H1 (cell line): ENCODE measurements around the gene ZNF530. TPM values are rescaled to one million over a fixed set of nuclear protein-coding genes. Genes with fewer than 3 reads are reported as not detected.
A peak's percentile ranks its signal among the peaks of the same experiment; 100 is the strongest.

ENCODE experiments used
- CTCF ChIA-PET: fragments of 300-600 bp; sonication (Branson Sonifier 250); formaldehyde crosslinking; loops from one replicate; lab custom pipeline; 2021; ENCODE audit not compliant: partially characterized antibody; lab: Charles Lee
- POLR2A ChIA-PET: fragments of 300-600 bp; sonication (Branson Sonifier 250); formaldehyde crosslinking; loops from one replicate; lab custom pipeline; 2021; ENCODE audit warnings: inconsistent platforms; ENCODE audit not compliant: partially characterized antibody; lab: Charles Lee
- DNase-seq, 2 experiments: peaks; one replicate each; pipeline versions ENCODE4 v3.0.0 to v3.0.0-alpha.2; 2010 to 2022; ENCODE audit warnings: low spot score in 2 of 2, low read depth in 1 of 2, mixed read lengths in 1 of 2
- FAIRE-seq: peaks from 2 replicates; lab custom pipeline; 2011; peaks lifted over from hg19 to GRCh38; lab: Jason Lieb, UNC
- H2AFZ ChIP-seq: 2 replicates; pipeline ENCODE4 v1.8.1; 2012; ENCODE audit warnings: low read length, inconsistent platforms
- H2AK5ac ChIP-seq: 2 replicates; pipeline ENCODE4 v1.6.1; 2013; ENCODE audit warnings: low read depth, low read length
- H2BK120ac ChIP-seq: replicated peaks from 2 replicates; pipeline ENCODE3; 2013; ENCODE audit warnings: low read depth, low read length, inconsistent platforms
- H2BK12ac ChIP-seq: 2 replicates; pipeline ENCODE4 v1.6.1; 2013; ENCODE audit warnings: low read depth, low read length
- H2BK15ac ChIP-seq: 2 replicates; pipeline ENCODE4 v1.6.1; 2013; ENCODE audit warnings: low read length
- H2BK20ac ChIP-seq: 2 replicates; pipeline ENCODE4 v1.6.1; 2013; ENCODE audit warnings: low read length
- H2BK5ac ChIP-seq: 2 replicates; pipeline ENCODE4 v1.6.1; 2013; ENCODE audit warnings: low read depth, low read length
- H3K14ac ChIP-seq: 2 replicates; pipeline ENCODE4 v1.6.1; 2013; ENCODE audit warnings: inconsistent platforms; ENCODE audit not compliant: insufficient read length
- H3K18ac ChIP-seq: 2 replicates; pipeline ENCODE4 v1.6.1; 2013; ENCODE audit warnings: low read length; ENCODE audit errors: extremely low read depth
- H3K23ac ChIP-seq: 2 replicates; pipeline ENCODE4 v1.6.1; 2013; ENCODE audit warnings: inconsistent platforms; ENCODE audit not compliant: insufficient read length
- H3K23me2 ChIP-seq: 2 replicates; pipeline ENCODE4 v1.6.1; 2013; ENCODE audit warnings: low read depth, low read length
- H3K27ac ChIP-seq: 2 replicates; pipeline ENCODE4 v1.6.1; 2011; ENCODE audit warnings: low read depth, low read length, inconsistent platforms
- H3K27me3 ChIP-seq, 4 experiments: replicated peaks in 1 of 4; 1 replicate in 1 of 4; 2 replicates in 3 of 4; pipeline versions ENCODE4 v1.6.1 to v1.8.1; 2011 to 2013; ENCODE audit warnings: low read length in 3 of 4, mild to moderate bottlenecking in 3 of 4, inconsistent platforms in 2 of 4, mixed read lengths in 2 of 4, moderate library complexity in 1 of 4; ENCODE audit not compliant: control insufficient read depth in 3 of 4, insufficient read depth in 3 of 4; ENCODE audit errors: extremely low read depth in 1 of 4
- H3K36me3 ChIP-seq, 4 experiments: 2 replicates each; pipeline versions ENCODE4 v1.6.1 to v1.8.1; 2011 to 2013; ENCODE audit warnings: mild to moderate bottlenecking in 4 of 4, low read length in 3 of 4, moderate library complexity in 2 of 4, control low read depth in 1 of 4, inconsistent platforms in 1 of 4; ENCODE audit not compliant: insufficient read depth in 4 of 4, control insufficient read depth in 2 of 4
- H3K4ac ChIP-seq: replicated peaks from 2 replicates; pipeline ENCODE3; 2013; ENCODE audit warnings: low read length, low read depth, mixed read lengths, inconsistent platforms; ENCODE audit not compliant: insufficient read length
- H3K4me1 ChIP-seq, 4 experiments: replicated peaks in 1 of 4; 1 replicate in 1 of 4; 2 replicates in 3 of 4; pipeline versions ENCODE4 v1.6.1 to v1.8.1; 2011 to 2013; ENCODE audit warnings: low read length in 3 of 4, inconsistent platforms in 2 of 4, mixed read lengths in 1 of 4; ENCODE audit not compliant: insufficient read depth in 4 of 4, control insufficient read depth in 3 of 4
- H3K4me2 ChIP-seq, 2 experiments: 2 replicates each; pipeline versions ENCODE4 v1.6.1 to v1.8.1; 2011 to 2013; ENCODE audit warnings: low read depth in 2 of 2, low read length in 2 of 2, control low read depth in 1 of 2, inconsistent platforms in 1 of 2, mild to moderate bottlenecking in 1 of 2; ENCODE audit not compliant: insufficient read depth in 1 of 2
- H3K4me3 ChIP-seq, 4 experiments: fragments of 200-600, 300-600 bp in 1 of 4; sonication (generic), shearing (Covaris generic), sonication (Bioruptor Twin) in 1 of 4; 2 replicates each; pipeline versions ENCODE4 v1.5.1 to v1.8.1; 2011 to 2016; ENCODE audit warnings: low read length in 4 of 4, low read depth in 3 of 4, control low read depth in 2 of 4, inconsistent platforms in 2 of 4, mild to moderate bottlenecking in 2 of 4, mixed read lengths in 1 of 4, moderate library complexity in 1 of 4; ENCODE audit not compliant: insufficient read depth in 2 of 4; ENCODE audit errors: extremely low read depth in 1 of 4
- H3K56ac ChIP-seq: replicated peaks from 2 replicates; pipeline ENCODE3; 2013; ENCODE audit warnings: low read depth, mild to moderate bottlenecking, mixed read lengths, low read length, inconsistent platforms; ENCODE audit not compliant: insufficient read length
- H3K79me1 ChIP-seq: 2 replicates; pipeline ENCODE4 v1.6.1; 2013; ENCODE audit warnings: low read depth, low read length, control low read depth
- H3K79me2 ChIP-seq, 2 experiments: 2 replicates each; pipeline versions ENCODE4 v1.6.1 to v1.8.1; 2012 to 2013; ENCODE audit warnings: low read length in 2 of 2, mild to moderate bottlenecking in 2 of 2, inconsistent platforms in 1 of 2; ENCODE audit not compliant: insufficient read depth in 2 of 2, control insufficient read depth in 1 of 2
- H3K9ac ChIP-seq, 4 experiments: replicated peaks in 1 of 4; 1 replicate in 1 of 4; 2 replicates in 3 of 4; pipeline versions ENCODE4 v1.6.1 to v1.8.1; 2011 to 2013; ENCODE audit warnings: low read depth in 3 of 4, low read length in 3 of 4, control low read depth in 2 of 4, mild to moderate bottlenecking in 2 of 4, moderate library complexity in 2 of 4, inconsistent platforms in 1 of 4; ENCODE audit errors: extremely low read depth in 1 of 4
- H3K9me3 ChIP-seq, 2 experiments: 2 replicates each; pipeline versions ENCODE4 v1.6.1 to v1.8.1; 2012 to 2013; ENCODE audit warnings: mild to moderate bottlenecking in 2 of 2, moderate library complexity in 2 of 2, control low read depth in 1 of 2, inconsistent platforms in 1 of 2, low read depth in 1 of 2, low read length in 1 of 2, mixed read lengths in 1 of 2; ENCODE audit not compliant: insufficient read depth in 2 of 2
- H4K20me1 ChIP-seq, 2 experiments: replicated peaks in 1 of 2; 2 replicates each; pipeline versions ENCODE3 to v1.8.1; 2011 to 2013; ENCODE audit warnings: inconsistent platforms in 2 of 2, low read length in 2 of 2, mild to moderate bottlenecking in 1 of 2; ENCODE audit not compliant: insufficient read depth in 2 of 2, control insufficient read depth in 1 of 2
- H4K5ac ChIP-seq: 2 replicates; pipeline ENCODE4 v1.6.1; 2013; ENCODE audit warnings: low read length, low read depth, mixed read lengths, inconsistent platforms; ENCODE audit not compliant: insufficient read length
- H4K8ac ChIP-seq: 2 replicates; pipeline ENCODE4 v1.8.0; 2013; ENCODE audit warnings: mild to moderate bottlenecking, moderate library complexity, low read length, inconsistent platforms; ENCODE audit not compliant: insufficient read depth; ENCODE audit errors: extremely low read depth
- H4K91ac ChIP-seq: replicated peaks from 2 replicates; pipeline ENCODE3; 2013; ENCODE audit warnings: low read length, mixed read lengths, inconsistent platforms; ENCODE audit not compliant: insufficient read length
- ASH2L ChIP-seq: fragments of 200-600, 300-600 bp; sonication (generic); IDR thresholded peaks from one replicate; pipeline ENCODE4 v1.7.1; 2017; ENCODE audit warnings: low read length
- POLR2A ChIP-seq, 2 experiments: IDR thresholded peaks; 1 replicate in 1 of 2; 2 replicates in 1 of 2; pipeline ENCODE4 v1.6.1; 2011; ENCODE audit warnings: low read depth in 2 of 2, low read length in 2 of 2, mild to moderate bottlenecking in 2 of 2; ENCODE audit errors: control extremely low read depth in 1 of 2
- polyA plus RNA-seq, 7 experiments: library from polyadenylated mRNA; depleted of rRNA in 3 of 7; stranded (reverse) in 5 of 7; unstranded in 2 of 7; fragments of >200 nt in 5 of 7; fragments of 200-250 nt in 2 of 7; gene quantifications; 1 replicate in 5 of 7; 2 replicates in 1 of 7; 4 replicates in 1 of 7; pipeline versions ENCODE4 v1.2.1 to v1.2.3, GENCODE V29; 2011 to 2013; ENCODE audit warnings: missing spikeins in 2 of 7, mixed read lengths in 2 of 7
- total RNA-seq: library from RNA; stranded (reverse); fragmentation: NEBNext Ultra II Directional; extraction: Animal tissue kit (Norgen Biotek cat#: 25700); gene quantifications from 2 replicates; pipeline ENCODE4 v1.2.1, GENCODE V29; 2021

The ZNF530 gene
- total and polyA plus RNA-seq, 2 of the 8 experiments (the other 6 are each of a cell fraction or from before 2014, with no cell fraction given) = 4.2 to 9.3 TPM

DNA sequence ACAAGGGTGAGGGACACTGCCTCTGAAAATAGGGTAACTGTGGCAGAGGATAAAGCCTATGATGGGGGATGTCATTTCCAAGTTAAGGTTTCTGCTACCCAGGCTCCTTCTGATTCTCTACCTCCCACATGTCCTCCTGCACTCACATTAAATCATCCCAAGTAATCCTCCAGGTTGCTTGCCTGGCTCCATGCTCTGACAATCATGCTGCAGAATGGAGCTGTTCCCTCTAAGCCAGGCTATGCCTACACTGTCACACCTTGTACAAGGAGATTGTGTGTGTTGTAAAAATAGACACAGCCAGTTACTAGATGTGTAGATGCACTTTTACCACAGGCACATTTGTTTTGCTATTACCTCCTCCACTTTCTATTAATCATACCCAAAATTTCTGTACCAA is 29.0 kb upstream of the ZNF530 start:
- no peak overlapping the region for H3K27ac ChIP-seq
- H2AFZ ChIP-seq = no peak overlapping the region
- H4K20me1 ChIP-seq = no peaks in the 10 kb centered on the region
- POLR2A ChIA-PET = interaction anchor here (0.6 to 2.2 kb wide), 4 partner anchors 12 to 178 kb away, joined by 3 to 6 read pairs (median 3); no protein-coding TSS in a partner anchor
- TF ChIP-seq POLR2A (IDR thresholded peaks at IDR 0.05; ENCODE audit: control extremely low read depth in 1 of 2, low read depth in 2 of 2, low read length in 2 of 2) (peak in 1 of 2 experiments; percentile 52; a peak in 1 of 3 replicates), ASH2L (no peak)
- DNase-seq = no peak
- no peak overlapping the region for H3K4ac ChIP-seq
- FAIRE-seq = no peak
- H2BK15ac ChIP-seq = no peak overlapping the region
- no peak overlapping the region for H3K18ac ChIP-seq
- no peak overlapping the region for H2BK5ac ChIP-seq
- H3K23me2 ChIP-seq = no peaks in the 10 kb centered on the region
- no peak overlapping the region for H4K5ac ChIP-seq
- H3K56ac ChIP-seq = no peak overlapping the region
- CTCF ChIA-PET = no interaction called here
- H3K4me2 ChIP-seq = no peak overlapping the region
- H3K36me3 ChIP-seq = peaks cover 21 to 54% (median 46%) of the 10 kb centered on the region in 4 experiments; a peak in 7 of 8 replicates
- no peaks in the 10 kb centered on the region for H3K79me2 ChIP-seq
- no peak overlapping the region for H3K23ac ChIP-seq
- H3K14ac ChIP-seq = no peak overlapping the region
- H2BK20ac ChIP-seq = no peak overlapping the region
- H3K27me3 ChIP-seq = no peaks in the 10 kb centered on the region
- no peak overlapping the region for H4K91ac ChIP-seq
- no peak overlapping the region for H3K9ac ChIP-seq
- no peak overlapping the region for H2BK12ac ChIP-seq
- no peaks in the 10 kb centered on the region for H3K4me1 ChIP-seq
- no peak overlapping the region for H2AK5ac ChIP-seq
- H3K4me3 ChIP-seq = no peak overlapping the region
- no peak overlapping the region for H2BK120ac ChIP-seq
- peaks cover 87 to 99% of the 10 kb centered on the region in 2 experiments for H3K9me3 ChIP-seq
- no peak overlapping the region for H4K8ac ChIP-seq
- H3K79me1 ChIP-seq = no peaks in the 10 kb centered on the region
